Measurements from ENCODE around the gene STPG2.

DNA sequence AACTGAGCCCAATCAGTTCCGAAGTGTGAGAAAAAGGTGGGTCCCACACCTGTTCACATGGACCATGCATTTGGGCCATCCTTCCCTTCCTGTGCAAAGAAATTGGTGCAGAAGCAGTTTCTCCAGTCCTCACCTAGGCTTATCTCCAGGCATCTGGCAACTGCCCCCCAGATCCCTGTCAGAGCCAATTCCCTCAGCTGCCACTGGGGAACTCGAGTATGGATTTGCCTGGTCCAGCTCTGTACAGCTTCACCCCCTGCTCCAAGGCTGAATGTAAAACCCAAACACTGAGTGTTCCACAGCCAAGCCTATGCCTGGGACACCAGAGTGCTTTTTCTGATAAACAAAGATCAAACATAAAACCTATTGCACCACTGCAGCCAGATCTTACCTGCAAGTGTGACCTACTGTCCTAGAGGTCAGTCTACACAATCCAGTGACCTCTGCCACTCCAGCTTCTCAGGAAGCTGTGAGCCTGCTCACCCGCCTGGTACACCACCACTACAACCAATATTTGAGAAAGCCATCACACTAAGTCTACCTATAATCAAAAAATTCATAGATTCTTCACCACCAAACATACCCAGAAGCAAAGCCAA, 136.4 kb downstream of the STPG2 start:
- TF ChIP-seq, protein P1, sequence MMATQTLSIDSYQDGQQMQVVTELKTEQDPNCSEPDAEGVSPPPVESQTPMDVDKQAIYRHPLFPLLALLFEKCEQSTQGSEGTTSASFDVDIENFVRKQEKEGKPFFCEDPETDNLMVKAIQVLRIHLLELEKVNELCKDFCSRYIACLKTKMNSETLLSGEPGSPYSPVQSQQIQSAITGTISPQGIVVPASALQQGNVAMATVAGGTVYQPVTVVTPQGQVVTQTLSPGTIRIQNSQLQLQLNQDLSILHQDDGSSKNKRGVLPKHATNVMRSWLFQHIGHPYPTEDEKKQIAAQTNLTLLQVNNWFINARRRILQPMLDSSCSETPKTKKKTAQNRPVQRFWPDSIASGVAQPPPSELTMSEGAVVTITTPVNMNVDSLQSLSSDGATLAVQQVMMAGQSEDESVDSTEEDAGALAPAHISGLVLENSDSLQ (IDR thresholded peaks at IDR 0.05): no peak
- TF ChIP-seq ZNF384 (IDR thresholded peaks at IDR 0.05): no peak
- TF ChIP-seq FOXA1 (IDR thresholded peaks at IDR 0.05): no peak
- no peak for TF ChIP-seq TARDBP (IDR thresholded peaks at IDR 0.05)
- no peak for TF ChIP-seq ELF4 (IDR thresholded peaks at IDR 0.05)
- no peak for TF ChIP-seq SUZ12 (IDR thresholded peaks at IDR 0.05)
- no peak for TF ChIP-seq SP1 (IDR thresholded peaks at IDR 0.05)
- no peak for TF ChIP-seq HDGF (IDR thresholded peaks at IDR 0.05; ENCODE audit: borderline replicate concordance)
- TF ChIP-seq BHLHE40 (IDR thresholded peaks at IDR 0.05; ENCODE audit: borderline replicate concordance): no peak
- TF ChIP-seq FOXM1 (IDR thresholded peaks at IDR 0.05; ENCODE audit: borderline replicate concordance): no peak
- no peak for TF ChIP-seq NFRKB (IDR thresholded peaks at IDR 0.05)
- no peak for TF ChIP-seq FOXK2 (IDR thresholded peaks at IDR 0.05)
- TF ChIP-seq CTBP1 (IDR thresholded peaks at IDR 0.05; ENCODE audit: borderline replicate concordance): no peak
- TF ChIP-seq ARNT (IDR thresholded peaks at IDR 0.05): no peak

Data from HEK293T (cell line).